Esophagus (tissue), 2 donors: ENCODE results near the gene ERBB2. TPM values are rescaled to one million over a fixed set of nuclear protein-coding genes. Genes with fewer than 3 reads are reported as not detected.

Experiments used
- H3K27ac ChIP-seq, 2 donors: one replicate each; pipeline ENCODE4 v1.5.1; 2013; ENCODE audit warnings: low read depth in 2 of 2, mild to moderate bottlenecking in 2 of 2, inconsistent platforms in 1 of 2, low read length in 1 of 2, moderate library complexity in 1 of 2
- H3K27me3 ChIP-seq, 2 donors: one replicate each; pipeline ENCODE4 v1.6.1; 2013; ENCODE audit warnings: low read length in 2 of 2, control low read depth in 1 of 2, mild to moderate bottlenecking in 1 of 2; ENCODE audit not compliant: insufficient read depth in 2 of 2, control insufficient read depth in 1 of 2
- H3K36me3 ChIP-seq, 2 donors: one replicate each; pipeline ENCODE4 v1.6.1; 2013; ENCODE audit warnings: low read length in 1 of 2; ENCODE audit not compliant: control insufficient read depth in 2 of 2, insufficient read depth in 2 of 2
- H3K4me1 ChIP-seq, 2 donors: one replicate each; pipeline ENCODE4 v1.6.1; 2013; ENCODE audit warnings: low read length in 1 of 2; ENCODE audit not compliant: control insufficient read depth in 2 of 2, insufficient read depth in 2 of 2
- H3K4me3 ChIP-seq, 2 donors: one replicate each; pipeline ENCODE4 v1.5.1; 2013; ENCODE audit warnings: low read length in 2 of 2, mild to moderate bottlenecking in 2 of 2, low read depth in 1 of 2, moderate library complexity in 1 of 2
- H3K9me3 ChIP-seq, 2 donors: one replicate each; pipeline ENCODE4 v1.6.1; 2013; ENCODE audit warnings: mild to moderate bottlenecking in 2 of 2, low read depth in 1 of 2, low read length in 1 of 2, moderate library complexity in 1 of 2; ENCODE audit not compliant: control insufficient read depth in 2 of 2, insufficient read depth in 1 of 2
- WGBS, 2 donors: extraction: QIAGEN DNeasy Blood & Tissue Kit; methylation state at CpG; one replicate each; pipeline ENCODE4 v1.1.7; 2013; 5-methylcytosine and 5-hydroxymethylcytosine counted together
- polyA plus RNA-seq, 2 donors: library from polyadenylated mRNA; stranded (reverse); fragments of 200-250 nt; gene quantifications; one replicate each; pipeline ENCODE4 v1.2.3, GENCODE V29; 2013
- donor health status: healthy with polysubstance abuse.
- donor health status: Bipolar disorder and iron deficiency.

The ERBB2 gene
- polyA plus RNA-seq = 10 to 100 TPM; 68.4 to 98.1 TPM

DNA sequence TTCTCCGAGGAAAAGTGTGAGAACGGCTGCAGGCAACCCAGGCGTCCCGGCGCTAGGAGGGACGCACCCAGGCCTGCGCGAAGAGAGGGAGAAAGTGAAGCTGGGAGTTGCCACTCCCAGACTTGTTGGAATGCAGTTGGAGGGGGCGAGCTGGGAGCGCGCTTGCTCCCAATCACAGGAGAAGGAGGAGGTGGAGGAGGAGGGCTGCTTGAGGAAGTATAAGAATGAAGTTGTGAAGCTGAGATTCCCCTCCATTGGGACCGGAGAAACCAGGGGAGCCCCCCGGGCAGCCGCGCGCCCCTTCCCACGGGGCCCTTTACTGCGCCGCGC, at the start of gene ERBB2:
ERBB2 (plus strand) TSS at position 247 of the 330 bp plus-strand sequence. CDS start 175 bp downstream, outside the sequence.
- H3K9me3 ChIP-seq = no peaks in the 10 kb centered on the region
- 4 to 6% methylated on average over 19 to 20 of the region's 20 CpGs for WGBS, 2 donors
- H3K27me3 ChIP-seq = no peaks in the 10 kb centered on the region
- H3K36me3 ChIP-seq = no peaks in the 10 kb centered on the region
- H3K4me1 ChIP-seq = peaks cover 0 to 14% of the 10 kb centered on the region in 2 donors
- H3K4me3 ChIP-seq = peak within 1 kb of the TSS; percentile 78 to 81
- peak within 1 kb of the TSS; percentile 92 to 94 for H3K27ac ChIP-seq

DNA sequence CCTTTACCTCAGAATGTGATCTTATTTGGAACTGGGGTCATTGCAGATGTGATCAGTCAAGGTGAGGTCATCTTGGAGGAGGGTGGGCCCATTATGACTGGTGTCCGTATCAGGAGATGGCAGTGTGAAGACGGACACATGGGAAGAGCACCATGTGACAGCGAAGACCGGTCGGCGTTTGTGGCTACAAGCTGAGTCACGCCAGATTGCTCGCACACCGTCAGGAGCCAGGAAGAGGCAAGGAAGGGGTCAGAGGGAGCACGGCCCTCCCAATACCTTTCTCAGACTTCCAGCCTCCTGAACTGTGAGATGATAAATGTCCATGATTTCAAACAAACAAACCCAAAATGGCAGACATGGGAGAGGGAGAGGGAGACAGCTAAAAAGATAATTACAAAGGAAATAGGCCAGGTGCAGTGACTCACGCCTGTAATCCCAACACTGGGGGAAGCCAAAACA, 49.7 kb upstream of the ERBB2 start:
- Histone ChIP-seq H3K9me3 (no peaks in the 10 kb centered on the region), H3K36me3 (no peaks in the 10 kb centered on the region), H3K27ac (no peak overlapping the region), H3K4me3 (no peak overlapping the region), H3K27me3 (no peaks in the 10 kb centered on the region), H3K4me1 (peaks cover 6 to 7% of the 10 kb centered on the region in 2 donors)
- 81 to 85% methylated on average over 11 of the region's 11 CpGs for WGBS, 2 donors

DNA sequence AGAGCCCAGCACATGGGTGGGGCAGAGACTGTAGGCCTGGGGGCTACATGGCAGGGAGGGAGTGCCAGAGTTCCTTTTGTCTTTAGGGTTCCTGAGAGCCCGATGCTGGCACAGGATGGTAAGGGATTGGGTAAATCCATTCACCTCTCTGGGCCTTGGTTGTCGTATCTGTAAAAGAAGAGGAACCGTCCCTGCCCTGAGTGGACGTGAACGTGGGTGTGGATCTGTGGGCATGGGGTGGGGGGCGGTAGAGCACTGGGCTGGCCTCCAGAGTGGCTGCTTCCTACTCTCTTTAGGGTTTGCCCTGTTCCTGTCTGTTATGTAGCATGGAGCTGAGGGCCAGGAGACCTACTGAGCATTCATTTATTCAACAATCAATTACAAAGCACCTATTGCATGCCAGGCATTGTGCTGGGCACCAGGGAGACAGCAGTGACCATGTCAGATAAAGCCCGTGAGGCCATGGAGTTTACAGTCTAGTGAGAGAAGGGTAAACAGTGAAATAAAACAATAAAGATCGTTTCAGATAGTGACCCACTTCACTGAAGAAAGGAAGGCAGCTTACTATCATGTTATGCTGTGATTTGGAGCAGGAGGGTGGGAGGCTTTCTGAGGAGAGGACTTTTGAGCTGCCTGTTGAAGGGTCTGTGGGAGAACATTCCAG, 47.8 kb upstream of the ERBB2 start:
- H3K9me3 ChIP-seq = no peaks in the 10 kb centered on the region
- H3K4me1 ChIP-seq = peaks cover 6 to 7% of the 10 kb centered on the region in 2 donors
- 53% methylated on average over 8 of the region's 8 CpGs for WGBS, 2 donors
- H3K27ac ChIP-seq = no peak overlapping the region
- H3K36me3 ChIP-seq = peaks cover 0 to 6% of the 10 kb centered on the region in 2 donors
- H3K4me3 ChIP-seq = no peak overlapping the region
- H3K27me3 ChIP-seq = no peaks in the 10 kb centered on the region

DNA sequence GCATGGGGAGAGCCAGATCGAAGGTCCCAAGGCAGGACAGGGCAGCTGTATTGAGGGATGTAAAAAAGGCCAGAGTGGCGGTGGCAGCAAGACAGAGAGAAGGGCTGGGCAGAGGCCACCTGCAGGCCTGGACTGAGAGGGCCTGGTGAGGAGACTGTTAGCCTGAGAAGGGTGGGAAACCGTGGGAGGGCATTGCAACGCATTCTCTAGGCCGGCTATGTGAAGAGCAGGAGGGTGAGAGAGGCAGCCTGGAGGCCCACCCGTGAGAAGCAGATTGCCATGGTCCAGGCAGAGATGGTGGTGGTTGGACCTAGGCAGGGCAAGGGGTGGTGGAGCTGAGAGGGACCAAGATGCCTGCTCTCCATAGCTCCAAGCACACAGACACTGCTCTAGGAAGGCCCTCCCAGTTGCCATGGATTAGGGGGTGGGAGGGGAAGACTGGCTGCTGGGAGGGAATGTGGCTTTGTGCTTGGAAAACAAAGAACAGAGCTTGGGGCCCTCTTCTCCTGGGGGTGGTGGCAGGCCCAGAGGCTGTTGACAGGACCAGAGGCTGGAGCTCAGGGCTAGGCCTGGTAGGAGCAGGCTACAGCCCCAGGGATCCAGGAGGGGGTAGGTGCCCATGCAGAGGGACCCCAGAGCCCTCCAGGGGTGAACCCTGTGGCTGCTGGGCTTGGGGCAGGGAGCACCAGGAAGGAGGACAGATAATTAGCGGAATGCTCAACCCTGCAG, 47.1 kb upstream of the ERBB2 start:
- H3K4me3 ChIP-seq = no peak overlapping the region
- whole genome bisulfite sequencing, 2 donors = 64 to 76% methylated on average over 7 of the region's 7 CpGs
- peaks cover 3 to 5% of the 10 kb centered on the region in 2 donors for H3K4me1 ChIP-seq
- no peaks in the 10 kb centered on the region for H3K9me3 ChIP-seq
- H3K36me3 ChIP-seq = peaks cover 0 to 9% of the 10 kb centered on the region in 2 donors
- H3K27ac ChIP-seq = no peak overlapping the region
- H3K27me3 ChIP-seq = no peaks in the 10 kb centered on the region

DNA sequence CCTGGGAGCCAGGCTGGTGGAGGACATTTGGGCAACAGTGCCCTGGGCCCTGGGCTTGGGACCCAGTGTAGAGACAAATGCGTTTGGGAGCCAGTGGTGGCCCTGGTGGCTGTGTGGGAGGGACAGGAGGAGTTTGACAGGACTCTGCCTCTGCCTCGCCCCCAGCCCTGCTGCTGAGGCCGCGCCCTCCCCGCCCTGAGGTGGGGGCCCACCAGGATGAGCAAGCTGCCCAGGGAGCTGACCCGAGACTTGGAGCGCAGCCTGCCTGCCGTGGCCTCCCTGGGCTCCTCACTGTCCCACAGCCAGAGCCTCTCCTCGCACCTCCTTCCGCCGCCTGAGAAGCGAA, 46.6 kb upstream of the ERBB2 start:
- WGBS, 2 donors = 80 to 81% methylated on average over 11 to 12 of the region's 12 CpGs
- H3K4me1 ChIP-seq = peaks cover 3 to 5% of the 10 kb centered on the region in 2 donors
- no peak overlapping the region for H3K27ac ChIP-seq
- H3K36me3 ChIP-seq = peaks cover 0 to 12% of the 10 kb centered on the region in 2 donors
- H3K9me3 ChIP-seq = no peaks in the 10 kb centered on the region
- H3K4me3 ChIP-seq = no peak overlapping the region
- H3K27me3 ChIP-seq = no peaks in the 10 kb centered on the region

DNA sequence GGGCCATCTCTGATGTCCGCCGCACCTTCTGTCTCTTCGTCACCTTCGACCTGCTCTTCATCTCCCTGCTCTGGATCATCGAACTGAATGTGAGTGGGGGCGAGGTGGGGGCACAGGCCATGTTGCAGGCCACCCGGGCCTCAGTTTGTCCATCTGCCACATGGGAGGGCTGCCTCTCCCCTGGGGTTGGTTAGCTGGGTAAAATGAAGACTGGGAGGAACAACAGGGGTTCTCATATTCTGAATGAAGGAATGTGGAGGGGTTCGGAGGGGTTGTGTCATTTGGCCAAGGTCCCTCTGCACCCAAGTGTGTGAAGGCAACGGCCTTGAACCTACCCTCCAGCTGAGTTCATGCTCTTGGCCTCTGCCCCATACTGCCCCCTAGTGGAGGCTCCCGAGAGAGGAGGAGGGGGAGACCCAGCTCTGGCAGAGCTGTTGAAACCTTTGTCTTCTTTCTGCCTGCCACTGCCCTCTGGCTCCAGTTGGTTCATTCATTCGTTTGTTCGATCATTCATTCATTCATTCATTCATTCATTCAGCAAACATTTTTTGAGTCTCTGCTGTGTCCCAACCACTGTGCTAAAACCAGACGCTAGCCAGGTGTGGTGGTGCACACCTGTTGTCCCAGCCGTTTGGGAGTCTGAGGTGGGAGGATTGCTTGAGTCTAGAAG, 46.1 kb upstream of the ERBB2 start:
- Histone ChIP-seq H3K27me3 (no peaks in the 10 kb centered on the region), H3K9me3 (no peaks in the 10 kb centered on the region), H3K4me3 (no peak overlapping the region), H3K4me1 (peaks cover 3 to 5% of the 10 kb centered on the region in 2 donors), H3K36me3 (peaks cover 0 to 16% of the 10 kb centered on the region in 2 donors), H3K27ac (no peak overlapping the region)
- 65 to 71% methylated on average over 14 of the region's 14 CpGs for WGBS, 2 donors

DNA sequence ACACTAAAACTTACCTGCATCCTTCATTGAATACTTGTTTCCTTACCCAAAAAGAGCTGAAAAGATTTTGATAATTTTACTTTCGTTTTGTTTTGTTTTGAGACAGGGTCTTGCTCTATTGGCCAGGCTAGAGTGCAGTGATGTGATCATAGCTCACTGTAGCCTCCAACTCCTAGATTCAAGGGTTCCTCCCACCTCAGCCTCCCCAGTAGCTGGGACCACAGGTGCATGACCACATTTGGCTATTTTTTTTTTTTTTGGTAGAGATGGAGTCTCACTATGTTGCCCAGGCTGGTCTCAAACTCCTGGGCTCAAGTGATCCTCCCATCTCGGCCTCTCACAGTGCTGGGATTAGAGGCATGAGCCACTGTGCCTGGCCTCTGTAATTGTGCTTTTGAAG, 44.8 kb upstream of the ERBB2 start:
- Histone ChIP-seq H3K27ac (no peak overlapping the region), H3K36me3 (peaks cover 1 to 26% of the 10 kb centered on the region in 2 donors), H3K4me1 (peaks cover 3 to 6% of the 10 kb centered on the region in 2 donors), H3K9me3 (no peaks in the 10 kb centered on the region), H3K4me3 (no peak overlapping the region), H3K27me3 (no peaks in the 10 kb centered on the region)
- WGBS, 2 donors = 85% methylated on average over 2 of the region's 2 CpGs

DNA sequence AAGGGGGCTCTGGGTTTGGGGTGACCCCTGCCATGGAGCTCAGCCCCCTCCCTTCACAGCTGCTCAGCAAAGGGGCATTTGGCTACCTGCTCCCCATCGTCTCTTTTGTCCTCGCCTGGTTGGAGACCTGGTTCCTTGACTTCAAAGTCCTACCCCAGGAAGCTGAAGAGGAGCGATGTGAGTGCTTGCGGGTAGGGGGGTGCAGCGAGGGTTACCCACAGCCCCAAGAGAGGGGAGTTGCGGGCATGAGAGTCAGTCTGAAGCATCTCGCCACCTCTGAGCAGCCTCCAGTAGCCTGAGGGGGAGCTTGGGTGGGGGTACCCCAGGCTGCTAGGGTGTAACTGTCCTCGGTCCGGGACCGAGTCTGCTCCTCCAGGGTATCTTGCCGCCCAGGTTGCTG, 41.5 kb upstream of the ERBB2 start:
- Histone ChIP-seq H3K36me3 (peaks cover 3 to 42% of the 10 kb centered on the region in 2 donors), H3K4me3 (no peak overlapping the region), H3K9me3 (no peaks in the 10 kb centered on the region), H3K27ac (no peak overlapping the region), H3K4me1 (peaks cover 3 to 20% of the 10 kb centered on the region in 2 donors), H3K27me3 (no peaks in the 10 kb centered on the region)
- 95 to 96% methylated on average over 11 of the region's 11 CpGs for WGBS, 2 donors

DNA sequence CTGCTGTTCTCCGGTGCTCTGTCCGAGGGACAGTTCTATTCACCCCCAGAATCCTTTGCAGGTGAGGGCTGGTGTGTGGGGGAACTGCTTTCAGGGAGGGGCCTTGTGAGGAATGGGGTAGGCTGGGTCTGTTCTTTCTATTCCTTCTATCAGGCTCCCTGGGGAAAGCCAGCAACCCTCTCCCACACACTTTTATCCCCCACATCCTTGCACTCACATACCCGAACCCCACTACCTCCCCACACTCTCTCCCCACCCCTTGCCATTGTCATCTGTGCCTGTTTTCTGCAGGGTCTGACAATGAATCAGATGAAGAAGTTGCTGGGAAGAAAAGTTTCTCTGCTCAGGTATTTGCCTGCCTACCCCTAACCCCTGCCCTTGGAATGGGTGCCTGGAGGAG, 41.1 kb upstream of the ERBB2 start:
- H3K27me3 ChIP-seq = no peaks in the 10 kb centered on the region
- peaks cover 6 to 21% of the 10 kb centered on the region in 2 donors for H3K4me1 ChIP-seq
- H3K4me3 ChIP-seq = no peak overlapping the region
- WGBS, 2 donors = 88 to 93% methylated on average over 3 of the region's 3 CpGs
- peaks cover 3 to 42% of the 10 kb centered on the region in 2 donors for H3K36me3 ChIP-seq
- no peaks in the 10 kb centered on the region for H3K9me3 ChIP-seq
- H3K27ac ChIP-seq = peak overlapping the region in 1 of 2 donors; percentile 41
